Transverse colon (tissue), 4 donors: ENCODE data around the gene DUSP21.

Experiments used
- EP300 ChIP-seq: sonication (generic); formaldehyde crosslinking; IDR thresholded peaks from one replicate; pipeline ENCODE4 v1.6.1; 2017; ENCODE audit warnings: antibody characterized with exemption, low read depth
- POLR2A ChIP-seq: fragments of 450-650 bp; IDR thresholded peaks from one replicate; pipeline ENCODE4 v1.6.1; 2016; ENCODE audit warnings: antibody characterized with exemption, mild to moderate bottlenecking, moderate library complexity
- POLR2AphosphoS5 ChIP-seq, 3 donors: sonication (generic); formaldehyde crosslinking; IDR thresholded peaks; one replicate each; pipeline ENCODE4 v1.6.1; 2016; ENCODE audit warnings: antibody characterized with exemption in 3 of 3
- TF ChIP-seq, protein P1 (sequence below), 5 experiments: fragments of 200-600 bp in 3 of 5; fragments of 450-650 bp in 2 of 5; sonication (generic) in 3 of 5; IDR thresholded peaks; 1 replicate in 2 of 5; 2 replicates in 3 of 5; pipeline ENCODE4 v1.5.1; 2016 to 2017; ENCODE audit warnings: antibody characterized with exemption in 5 of 5, inconsistent platforms in 3 of 5, mild to moderate bottlenecking in 2 of 5, moderate library complexity in 1 of 5

DNA sequence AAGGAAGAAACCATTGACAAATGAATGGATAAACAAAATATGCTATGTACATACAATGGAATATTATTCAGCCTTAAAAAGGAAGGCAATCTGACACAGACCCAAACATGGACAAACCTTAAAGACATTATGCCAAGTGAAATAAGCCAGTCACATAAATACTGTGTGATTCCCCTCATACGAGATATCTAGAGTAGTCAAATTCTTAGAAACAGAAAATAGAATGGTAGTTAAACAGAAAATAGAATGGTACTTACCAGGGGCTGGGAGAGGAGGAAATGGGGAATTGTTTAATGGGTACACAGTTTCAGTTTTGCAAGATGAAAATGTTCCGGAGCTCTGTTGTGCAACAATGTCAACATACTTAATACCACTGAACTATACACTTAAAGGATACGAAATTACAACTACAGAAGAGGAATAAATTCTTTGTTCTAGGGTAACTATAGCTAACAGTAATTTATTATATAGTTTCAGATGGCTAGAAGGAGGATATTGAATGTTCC lies 47.8 kb upstream of the DUSP21 start:
- TF ChIP-seq, protein P1, sequence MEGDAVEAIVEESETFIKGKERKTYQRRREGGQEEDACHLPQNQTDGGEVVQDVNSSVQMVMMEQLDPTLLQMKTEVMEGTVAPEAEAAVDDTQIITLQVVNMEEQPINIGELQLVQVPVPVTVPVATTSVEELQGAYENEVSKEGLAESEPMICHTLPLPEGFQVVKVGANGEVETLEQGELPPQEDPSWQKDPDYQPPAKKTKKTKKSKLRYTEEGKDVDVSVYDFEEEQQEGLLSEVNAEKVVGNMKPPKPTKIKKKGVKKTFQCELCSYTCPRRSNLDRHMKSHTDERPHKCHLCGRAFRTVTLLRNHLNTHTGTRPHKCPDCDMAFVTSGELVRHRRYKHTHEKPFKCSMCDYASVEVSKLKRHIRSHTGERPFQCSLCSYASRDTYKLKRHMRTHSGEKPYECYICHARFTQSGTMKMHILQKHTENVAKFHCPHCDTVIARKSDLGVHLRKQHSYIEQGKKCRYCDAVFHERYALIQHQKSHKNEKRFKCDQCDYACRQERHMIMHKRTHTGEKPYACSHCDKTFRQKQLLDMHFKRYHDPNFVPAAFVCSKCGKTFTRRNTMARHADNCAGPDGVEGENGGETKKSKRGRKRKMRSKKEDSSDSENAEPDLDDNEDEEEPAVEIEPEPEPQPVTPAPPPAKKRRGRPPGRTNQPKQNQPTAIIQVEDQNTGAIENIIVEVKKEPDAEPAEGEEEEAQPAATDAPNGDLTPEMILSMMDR (IDR thresholded peaks at IDR 0.05), result no peak
- no peak for TF ChIP-seq POLR2AphosphoS5 (IDR thresholded peaks at IDR 0.05)
- no peak for TF ChIP-seq POLR2A
- TF ChIP-seq EP300, result no peak
